Caco-2 (cell line): ENCODE measurements around the gene OR11G2. TPM values are rescaled to one million over a fixed set of nuclear protein-coding genes. Genes with fewer than 3 reads are reported as not detected.

Experiments used
- BruUV-seq: library from RNA; stranded (reverse); fragments of 400-500 nt; replicated peaks from 2 replicates; lab custom pipeline; 2021; lab: Mats Ljungman, UMichigan
- CTCF ChIA-PET: fragments of 300-600 bp; sonication (Branson Sonifier 250); formaldehyde crosslinking; loops from one replicate; lab custom pipeline; 2022; ENCODE audit warnings: antibody characterized with exemption; lab: Charles Lee
- POLR2A ChIA-PET: fragments of 300-600 bp; sonication (Branson Sonifier 250); formaldehyde crosslinking; loops from one replicate; lab custom pipeline; 2022; ENCODE audit warnings: antibody characterized with exemption; lab: Charles Lee
- DNase-seq, 2 experiments: peaks; one replicate each; pipeline versions ENCODE4 v3.0.0 to v3.0.0-alpha.2; 2020 to 2022
- H3K27me3 ChIP-seq: replicated peaks from 2 replicates; pipeline ENCODE4 v1.6.0; 2011; ENCODE audit warnings: low read length; ENCODE audit not compliant: control insufficient read depth, insufficient read depth
- H3K36me3 ChIP-seq: 2 replicates; pipeline ENCODE4 v1.5.1; 2011; ENCODE audit warnings: low read length; ENCODE audit not compliant: control insufficient read depth, insufficient read depth
- H3K4me1 ChIP-seq: fragments of 250-450 bp; sonication (Bioruptor Pico); 2 replicates; pipeline ENCODE4 v1.5.1; 2020; ENCODE audit warnings: mild to moderate bottlenecking
- H3K4me3 ChIP-seq: 2 replicates; pipeline ENCODE4 v1.5.1; 2011; ENCODE audit warnings: low read depth, mild to moderate bottlenecking, control low read depth, low read length
- H3K9me3 ChIP-seq: fragments of 250-450 bp; sonication (Bioruptor Pico); 2 replicates; pipeline ENCODE4 v1.5.1; 2020; ENCODE audit warnings: mild to moderate bottlenecking, moderate library complexity
- H3K27ac Mint-ChIP-seq: one replicate; pipeline ENCODE4 v1.8.0; 2022; ENCODE audit warnings: mixed read lengths; ENCODE audit not compliant: unreplicated experiment
- H3K27me3 Mint-ChIP-seq: one replicate; pipeline ENCODE4 v1.8.0; 2022; ENCODE audit warnings: mixed read lengths; ENCODE audit not compliant: insufficient read depth, unreplicated experiment
- H3K36me3 Mint-ChIP-seq: one replicate; pipeline ENCODE4 v1.8.0; 2022; ENCODE audit warnings: mild to moderate bottlenecking, mixed read lengths; ENCODE audit not compliant: insufficient read depth, unreplicated experiment
- H3K4me1 Mint-ChIP-seq: one replicate; pipeline ENCODE4 v1.8.0; 2022; ENCODE audit warnings: low read depth, mixed read lengths; ENCODE audit not compliant: unreplicated experiment
- H3K4me3 Mint-ChIP-seq: one replicate; pipeline ENCODE4 v1.8.0; 2022; ENCODE audit warnings: mild to moderate bottlenecking, moderate library complexity, mixed read lengths; ENCODE audit not compliant: unreplicated experiment
- H3K9me3 Mint-ChIP-seq: one replicate; pipeline ENCODE4 v1.8.0; 2022; ENCODE audit warnings: mixed read lengths; ENCODE audit not compliant: unreplicated experiment
- intact Hi-C: fragments of 100-400 bp; cut with micrococcal nuclease; formaldehyde crosslinking; loops from one replicate; pipeline ENCODE4 v1.10.0; 2022; ENCODE audit not compliant: unreplicated experiment
- total RNA-seq: library from RNA; stranded (reverse); gene quantifications from 2 replicates; pipeline ENCODE4 v1.2.3, GENCODE V29; 2022
- TF ChIP-seq, protein P1 (sequence below), 2 experiments: fragments of 200-600 bp in 1 of 2; IDR thresholded peaks; 1 replicate in 1 of 2; 2 replicates in 1 of 2; pipeline versions ENCODE4 v1.5.1 to v1.8.0; 2011 to 2022; ENCODE audit warnings: antibody characterized with exemption in 1 of 2, control low read depth in 1 of 2, inconsistent platforms in 1 of 2, low read depth in 1 of 2, low read length in 1 of 2, mild to moderate bottlenecking in 1 of 2, moderate library complexity in 1 of 2; ENCODE audit not compliant: insufficient read depth in 1 of 2, severe bottlenecking in 1 of 2, unreplicated experiment in 1 of 2

Gene OR11G2
- total RNA-seq, 1 experiment from 2014 or later, result not detected

DNA sequence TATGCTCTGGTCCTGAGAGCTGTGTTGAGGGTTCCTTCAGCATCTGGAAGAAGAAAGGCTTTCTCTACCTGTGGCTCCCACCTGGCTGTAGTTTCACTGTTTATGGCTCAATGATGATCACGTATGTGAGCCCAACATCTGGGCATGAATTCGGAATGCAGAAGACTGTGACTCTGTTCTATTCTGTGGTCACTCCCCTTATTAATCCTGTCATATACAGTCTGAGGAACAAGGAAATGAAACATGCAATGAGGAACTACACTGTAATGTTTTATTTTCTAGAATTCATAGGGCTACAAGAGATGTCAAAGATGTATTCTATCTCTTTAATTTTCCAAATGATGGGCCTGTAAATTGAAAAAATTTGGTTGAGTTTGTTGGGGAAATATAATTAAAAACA, 10.8 kb upstream of the OR11G2 start:
- H3K4me1 ChIP-seq, result peaks cover 10% of the 10 kb centered on the region
- BruUV-seq, result no TSS peak
- no peak overlapping the region for H3K4me3 ChIP-seq
- H3K36me3 ChIP-seq, result no peaks in the 10 kb centered on the region
- Mint-ChIP-seq H3K4me3 (no peak overlapping the region), H3K9me3 (no peaks in the 10 kb centered on the region), H3K27me3 (no peaks in the 10 kb centered on the region), H3K27ac (no peak overlapping the region), H3K36me3 (no peaks in the 10 kb centered on the region), H3K4me1 (no peaks in the 10 kb centered on the region)
- POLR2A ChIA-PET, result no interaction called here
- TF ChIP-seq, protein P1, sequence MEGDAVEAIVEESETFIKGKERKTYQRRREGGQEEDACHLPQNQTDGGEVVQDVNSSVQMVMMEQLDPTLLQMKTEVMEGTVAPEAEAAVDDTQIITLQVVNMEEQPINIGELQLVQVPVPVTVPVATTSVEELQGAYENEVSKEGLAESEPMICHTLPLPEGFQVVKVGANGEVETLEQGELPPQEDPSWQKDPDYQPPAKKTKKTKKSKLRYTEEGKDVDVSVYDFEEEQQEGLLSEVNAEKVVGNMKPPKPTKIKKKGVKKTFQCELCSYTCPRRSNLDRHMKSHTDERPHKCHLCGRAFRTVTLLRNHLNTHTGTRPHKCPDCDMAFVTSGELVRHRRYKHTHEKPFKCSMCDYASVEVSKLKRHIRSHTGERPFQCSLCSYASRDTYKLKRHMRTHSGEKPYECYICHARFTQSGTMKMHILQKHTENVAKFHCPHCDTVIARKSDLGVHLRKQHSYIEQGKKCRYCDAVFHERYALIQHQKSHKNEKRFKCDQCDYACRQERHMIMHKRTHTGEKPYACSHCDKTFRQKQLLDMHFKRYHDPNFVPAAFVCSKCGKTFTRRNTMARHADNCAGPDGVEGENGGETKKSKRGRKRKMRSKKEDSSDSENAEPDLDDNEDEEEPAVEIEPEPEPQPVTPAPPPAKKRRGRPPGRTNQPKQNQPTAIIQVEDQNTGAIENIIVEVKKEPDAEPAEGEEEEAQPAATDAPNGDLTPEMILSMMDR (IDR thresholded peaks at IDR 0.05; ENCODE audit: insufficient read depth in 1 of 2, low read depth in 1 of 2, low read length in 1 of 2, severe bottlenecking in 1 of 2, unreplicated experiment in 1 of 2), result no peak
- CTCF ChIA-PET, result no interaction called here
- no peaks in the 10 kb centered on the region for H3K27me3 ChIP-seq
- intact Hi-C loops, result no loop called here
- no peak for DNase-seq
- H3K9me3 ChIP-seq, result no peaks in the 10 kb centered on the region

DNA sequence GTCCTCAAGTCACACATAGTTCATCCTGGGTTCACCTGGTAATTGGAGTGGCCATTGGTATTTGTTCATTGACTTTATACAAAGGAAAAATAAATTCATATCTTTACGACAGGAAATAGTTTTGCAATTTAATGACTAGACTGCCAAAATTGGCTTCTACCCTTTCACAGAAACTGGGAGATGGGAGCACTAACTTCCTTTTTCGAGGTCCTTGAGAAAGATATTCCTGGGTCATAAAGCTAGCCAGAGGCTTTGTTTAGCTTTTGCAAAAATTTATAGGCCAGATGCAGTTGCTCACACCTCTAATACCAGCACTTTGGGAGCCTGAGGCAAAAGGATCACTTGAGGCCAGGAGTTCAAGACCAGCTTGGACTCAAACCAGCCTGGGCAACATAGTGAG, 10.2 kb upstream of the OR11G2 start:
- Mint-ChIP-seq H3K36me3 (no peaks in the 10 kb centered on the region), H3K4me1 (no peaks in the 10 kb centered on the region), H3K27ac (no peak overlapping the region), H3K4me3 (no peak overlapping the region), H3K9me3 (no peaks in the 10 kb centered on the region), H3K27me3 (no peaks in the 10 kb centered on the region)
- H3K4me1 ChIP-seq, result peaks cover 10% of the 10 kb centered on the region
- POLR2A ChIA-PET, result no interaction called here
- no peak for DNase-seq
- TF ChIP-seq, protein P1 (IDR thresholded peaks at IDR 0.05; ENCODE audit: insufficient read depth in 1 of 2, low read depth in 1 of 2, low read length in 1 of 2, severe bottlenecking in 1 of 2, unreplicated experiment in 1 of 2), result no peak
- CTCF ChIA-PET, result no interaction called here
- H3K27me3 ChIP-seq, result no peaks in the 10 kb centered on the region
- H3K9me3 ChIP-seq, result no peaks in the 10 kb centered on the region
- H3K36me3 ChIP-seq, result no peaks in the 10 kb centered on the region
- BruUV-seq, result no TSS peak
- H3K4me3 ChIP-seq, result no peak overlapping the region
- intact Hi-C loops, result no loop called here

DNA sequence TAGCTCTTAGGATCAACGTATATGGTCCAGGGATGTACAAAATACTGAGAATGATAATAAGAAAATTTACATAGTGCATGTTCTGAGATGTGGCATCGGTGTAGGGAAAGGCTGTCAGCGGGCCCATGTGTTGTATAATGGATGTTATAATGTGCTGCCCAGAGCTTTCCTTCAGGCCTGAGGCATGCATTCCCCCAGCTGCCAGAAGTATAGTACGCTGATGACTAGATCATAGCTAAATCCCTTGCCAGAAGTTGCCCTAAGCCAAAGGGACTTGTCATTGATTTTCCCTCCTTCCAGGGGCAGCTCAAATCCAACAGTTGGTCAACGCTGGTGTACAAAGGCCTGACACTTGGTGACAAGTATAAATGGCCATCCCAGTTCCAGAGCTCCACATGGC, 6.5 kb upstream of the OR11G2 start:
- H3K4me3 ChIP-seq, result no peak overlapping the region
- intact Hi-C loops, result no loop called here
- no peak for DNase-seq
- H3K36me3 Mint-ChIP-seq, result no peaks in the 10 kb centered on the region
- no peaks in the 10 kb centered on the region for H3K4me1 ChIP-seq
- TF ChIP-seq, protein P1 (IDR thresholded peaks at IDR 0.05; ENCODE audit: insufficient read depth in 1 of 2, low read depth in 1 of 2, low read length in 1 of 2, severe bottlenecking in 1 of 2, unreplicated experiment in 1 of 2), result no peak
- H3K27me3 Mint-ChIP-seq, result peaks cover 3% of the 10 kb centered on the region
- no peaks in the 10 kb centered on the region for H3K36me3 ChIP-seq
- H3K9me3 ChIP-seq, result no peaks in the 10 kb centered on the region
- POLR2A ChIA-PET, result no interaction called here
- H3K4me1 Mint-ChIP-seq, result no peaks in the 10 kb centered on the region
- BruUV-seq, result no TSS peak
- H3K27me3 ChIP-seq, result no peaks in the 10 kb centered on the region
- H3K4me3 Mint-ChIP-seq, result no peak overlapping the region
- H3K27ac Mint-ChIP-seq, result no peak overlapping the region
- CTCF ChIA-PET, result no interaction called here
- H3K9me3 Mint-ChIP-seq, result no peaks in the 10 kb centered on the region
